HFFc6 (cell line): ENCODE results near the gene NDUFB5. TPM values are rescaled to one million over a fixed set of nuclear protein-coding genes. Genes with fewer than 3 reads are reported as not detected.

Experiments used
- DNase-seq: peaks from one replicate; pipeline ENCODE4 v3.0.0-alpha.2; 2018
- H3K27ac Mint-ChIP-seq: 2 replicates; pipeline ENCODE4 v1.8.0; 2020; ENCODE audit warnings: mild to moderate bottlenecking, mixed read lengths
- H3K27me3 Mint-ChIP-seq: 2 replicates; pipeline ENCODE4 v1.8.0; 2021; ENCODE audit warnings: mild to moderate bottlenecking, moderate library complexity, mixed read lengths; ENCODE audit not compliant: insufficient read depth
- H3K36me3 Mint-ChIP-seq: 2 replicates; pipeline ENCODE4 v1.8.0; 2021; ENCODE audit warnings: low read depth, mixed read lengths
- H3K4me1 Mint-ChIP-seq: 2 replicates; pipeline ENCODE4 v1.8.0; 2020; ENCODE audit warnings: low read depth, mixed read lengths
- H3K4me3 Mint-ChIP-seq: 2 replicates; pipeline ENCODE4 v1.8.0; 2020; ENCODE audit warnings: mild to moderate bottlenecking, moderate library complexity, mixed read lengths
- H3K9me3 Mint-ChIP-seq: 2 replicates; pipeline ENCODE4 v1.8.0; 2020; ENCODE audit warnings: mild to moderate bottlenecking, mixed read lengths
- total RNA-seq, 6 experiments: library from RNA; stranded (reverse); fragmentation: NEBNext Ultra II Directional; extraction: Animal tissue kit (Norgen Biotek cat#: 25700); gene quantifications; 2 replicates in 1 of 6; 3 replicates in 5 of 6; pipeline ENCODE4 v1.2.3, GENCODE V29; 2021
- TF ChIP-seq, protein P1 (sequence below): fragments of 200-600 bp; sonication (generic); IDR thresholded peaks from 2 replicates; pipeline ENCODE4 v1.5.0; 2021; ENCODE audit warnings: antibody characterized with exemption, mild to moderate bottlenecking

The NDUFB5 gene
- total RNA-seq, 6 experiments from 2014 or later = 91.3 to 114 (median 102) TPM

DNA sequence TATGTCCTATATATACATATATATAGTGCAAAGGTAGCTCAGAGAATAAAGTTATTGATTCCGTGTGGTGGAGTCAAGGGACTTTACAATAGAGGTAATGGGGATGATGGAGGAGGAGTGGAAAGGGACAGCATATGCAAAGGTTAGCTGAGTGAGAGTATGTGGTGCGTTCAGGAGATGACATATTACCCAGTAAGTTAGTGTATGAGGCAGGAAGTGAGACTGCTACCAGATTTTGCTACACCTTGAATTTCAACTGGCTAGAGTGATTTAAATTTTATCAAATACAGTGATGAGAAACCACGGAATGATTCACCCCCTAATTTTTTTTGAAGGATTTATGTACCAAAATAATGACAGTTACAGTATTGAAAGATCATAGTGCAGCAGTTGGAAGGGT lies 39.1 kb upstream of the NDUFB5 start:
- H3K9me3 Mint-ChIP-seq = no peaks in the 10 kb centered on the region
- H3K4me3 Mint-ChIP-seq = no peak overlapping the region
- peaks cover 27% of the 10 kb centered on the region for H3K4me1 Mint-ChIP-seq
- no peaks in the 10 kb centered on the region for H3K27me3 Mint-ChIP-seq
- H3K27ac Mint-ChIP-seq = 0 out of 2 replicates have a peak overlapping the region, but pooled peaks have one; percentile 4
- no peaks in the 10 kb centered on the region for H3K36me3 Mint-ChIP-seq
- TF ChIP-seq, protein P1, sequence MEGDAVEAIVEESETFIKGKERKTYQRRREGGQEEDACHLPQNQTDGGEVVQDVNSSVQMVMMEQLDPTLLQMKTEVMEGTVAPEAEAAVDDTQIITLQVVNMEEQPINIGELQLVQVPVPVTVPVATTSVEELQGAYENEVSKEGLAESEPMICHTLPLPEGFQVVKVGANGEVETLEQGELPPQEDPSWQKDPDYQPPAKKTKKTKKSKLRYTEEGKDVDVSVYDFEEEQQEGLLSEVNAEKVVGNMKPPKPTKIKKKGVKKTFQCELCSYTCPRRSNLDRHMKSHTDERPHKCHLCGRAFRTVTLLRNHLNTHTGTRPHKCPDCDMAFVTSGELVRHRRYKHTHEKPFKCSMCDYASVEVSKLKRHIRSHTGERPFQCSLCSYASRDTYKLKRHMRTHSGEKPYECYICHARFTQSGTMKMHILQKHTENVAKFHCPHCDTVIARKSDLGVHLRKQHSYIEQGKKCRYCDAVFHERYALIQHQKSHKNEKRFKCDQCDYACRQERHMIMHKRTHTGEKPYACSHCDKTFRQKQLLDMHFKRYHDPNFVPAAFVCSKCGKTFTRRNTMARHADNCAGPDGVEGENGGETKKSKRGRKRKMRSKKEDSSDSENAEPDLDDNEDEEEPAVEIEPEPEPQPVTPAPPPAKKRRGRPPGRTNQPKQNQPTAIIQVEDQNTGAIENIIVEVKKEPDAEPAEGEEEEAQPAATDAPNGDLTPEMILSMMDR = no peak
- DNase-seq = no peak

GRCh38 chr3:179580992-179581391 lies 23.6 kb upstream of the NDUFB5 start:
- TF ChIP-seq, protein P1 = no peak
- Mint-ChIP-seq H3K4me1 (no peaks in the 10 kb centered on the region), H3K36me3 (peaks cover 11% of the 10 kb centered on the region), H3K4me3 (no peak overlapping the region), H3K27ac (no peak overlapping the region), H3K9me3 (no peaks in the 10 kb centered on the region), H3K27me3 (no peaks in the 10 kb centered on the region)
- DNase-seq = no peak

- TF ChIP-seq, protein P1 = no peak
- H3K4me3 Mint-ChIP-seq = no peak overlapping the region
- H3K27ac Mint-ChIP-seq = 0 out of 2 replicates have a peak overlapping the region, but pooled peaks have one; percentile 5
- no peaks in the 10 kb centered on the region for H3K27me3 Mint-ChIP-seq
- H3K9me3 Mint-ChIP-seq = no peaks in the 10 kb centered on the region
- DNase-seq = no peak
- H3K36me3 Mint-ChIP-seq = peaks cover 17% of the 10 kb centered on the region
- peaks cover 14% of the 10 kb centered on the region for H3K4me1 Mint-ChIP-seq
These were observed 15.5 kb upstream of the NDUFB5 start for GRCh38 chr3:179589143-179589542.

GRCh38 chr3:179590669-179591068 lies 13.9 kb upstream of the NDUFB5 start:
- H3K27ac Mint-ChIP-seq = peak overlapping the region; percentile 62; the same call in 1 of the 2 replicates
- no peak overlapping the region for H3K4me3 Mint-ChIP-seq
- TF ChIP-seq, protein P1 = no peak
- no peaks in the 10 kb centered on the region for H3K9me3 Mint-ChIP-seq
- H3K4me1 Mint-ChIP-seq = peaks cover 14% of the 10 kb centered on the region
- H3K27me3 Mint-ChIP-seq = no peaks in the 10 kb centered on the region
- peaks cover 24% of the 10 kb centered on the region for H3K36me3 Mint-ChIP-seq
- DNase-seq = no peak

- no peaks in the 10 kb centered on the region for H3K27me3 Mint-ChIP-seq
- no peak for DNase-seq
- TF ChIP-seq, protein P1 = no peak
- no peak overlapping the region for H3K4me3 Mint-ChIP-seq
- H3K27ac Mint-ChIP-seq = peak overlapping the region; percentile 62
- no peaks in the 10 kb centered on the region for H3K9me3 Mint-ChIP-seq
- peaks cover 14% of the 10 kb centered on the region for H3K4me1 Mint-ChIP-seq
- H3K36me3 Mint-ChIP-seq = peaks cover 26% of the 10 kb centered on the region
These were observed 13.3 kb upstream of the NDUFB5 start for GRCh38 chr3:179591313-179591712.

DNA sequence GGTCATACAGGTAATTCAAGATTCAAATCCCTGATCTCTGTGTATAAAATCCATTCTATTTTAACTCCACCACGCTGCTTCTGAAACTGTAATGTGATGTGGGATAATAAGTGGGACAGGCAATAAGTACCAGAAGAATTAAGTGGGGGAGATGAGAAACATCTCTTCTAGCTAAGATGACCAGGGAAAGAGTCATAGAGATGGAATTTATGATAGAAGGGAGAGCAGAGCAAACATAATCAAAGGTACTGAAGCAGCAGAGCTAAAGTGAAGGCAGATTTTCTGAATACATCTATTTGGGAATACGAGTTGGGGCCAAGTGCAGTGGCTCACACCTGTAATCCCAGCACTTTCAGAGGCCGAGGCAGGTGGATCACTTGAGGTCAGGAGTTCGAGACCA lies 5.1 kb upstream of the NDUFB5 start:
- peak overlapping the region; percentile 12; the same call in 1 of the 2 replicates for H3K27ac Mint-ChIP-seq
- H3K9me3 Mint-ChIP-seq = no peaks in the 10 kb centered on the region
- peaks cover 24% of the 10 kb centered on the region for H3K36me3 Mint-ChIP-seq
- H3K4me3 Mint-ChIP-seq = peak overlapping the region; percentile 22
- peak; percentile 56 for DNase-seq
- H3K27me3 Mint-ChIP-seq = no peaks in the 10 kb centered on the region
- TF ChIP-seq, protein P1 = no peak
- peaks cover 32% of the 10 kb centered on the region for H3K4me1 Mint-ChIP-seq
